GM20000 (cell line): Measurements from ENCODE around the gene PTK6.

Experiments
- DNase-seq: peaks from one replicate; pipeline ENCODE4 v3.0.0; 2012; ENCODE audit warnings: low spot score
- CTCF ChIP-seq: IDR thresholded peaks from 2 replicates; pipeline ENCODE4 v1.5.1; 2012; ENCODE audit warnings: mild to moderate bottlenecking, control low read depth; ENCODE audit errors: extremely low read depth, missing control alignments

PTK6 gene

DNA sequence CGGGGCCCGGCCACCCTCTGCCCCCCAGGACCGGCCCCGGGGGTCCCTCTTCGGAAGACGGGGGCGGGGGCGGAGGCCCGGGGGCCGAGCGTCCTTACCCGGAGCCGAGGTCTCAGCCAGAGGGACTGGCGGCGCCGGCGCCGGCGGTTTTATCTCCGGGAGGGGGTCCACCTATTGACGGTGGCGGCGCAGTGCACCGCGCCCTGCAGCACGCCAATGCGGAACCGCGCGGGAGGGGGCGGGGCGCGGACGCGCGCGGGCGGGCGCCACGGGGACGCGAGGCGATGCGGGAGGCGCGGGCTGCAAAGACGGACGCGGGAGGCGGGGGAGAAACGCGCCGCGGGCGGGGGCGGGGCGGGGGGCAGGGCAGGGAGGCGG lies 38.2 kb downstream of the PTK6 start, which contains the start of gene EEF1A2:
TSS of gene EEF1A2 (minus strand) at position 124 of the 378 bp plus-strand sequence. CDS start 1,320 bp downstream, outside the sequence.
- TF ChIP-seq CTCF, result peak; percentile 22
- DNase-seq, result peak; percentile 76

GRCh38 chr20:63497946-63498935 lies 38.9 kb downstream of the PTK6 start:
- DNase-seq, result no peak
- TF ChIP-seq CTCF, result no peak

GRCh38 chr20:63497138-63497945 lies 39.8 kb downstream of the PTK6 start:
- no peak for DNase-seq
- TF ChIP-seq CTCF, result no peak

DNA sequence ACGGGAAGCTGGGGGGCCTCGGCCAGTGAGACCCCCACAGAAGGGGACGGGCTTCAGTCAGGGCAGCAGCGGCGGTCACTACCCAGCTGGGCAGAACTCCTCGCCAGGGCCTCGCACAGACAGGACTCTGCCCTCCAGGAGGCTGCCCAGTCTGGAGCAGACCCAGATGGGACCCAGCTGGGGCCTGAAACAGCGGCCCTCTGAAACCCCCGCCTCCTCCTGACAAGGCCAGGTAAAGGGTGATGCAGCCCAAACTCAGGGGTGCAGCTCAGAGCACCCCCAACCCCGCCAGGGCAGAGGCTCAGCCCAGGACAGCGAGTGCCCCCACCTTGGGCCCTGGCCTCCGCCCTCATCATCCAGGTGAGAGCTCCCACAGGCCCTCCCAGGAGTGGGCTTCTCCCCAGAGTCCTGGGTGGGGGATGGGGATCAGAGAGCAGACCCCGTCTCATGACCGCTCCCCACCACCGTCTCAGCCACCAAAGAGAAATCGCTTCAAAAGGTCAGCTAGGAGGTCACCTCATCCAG lies 40.5 kb downstream of the PTK6 start:
- no peak for TF ChIP-seq CTCF

GRCh38 chr20:63495741-63496595 lies 41.2 kb downstream of the PTK6 start:
- DNase-seq, result peak; percentile 94
- TF ChIP-seq CTCF, result peak; percentile 97

More for the DNA sequence above, 40.5 kb downstream of the PTK6 start:
- DNase-seq, result no peak

- no peak for DNase-seq
- TF ChIP-seq CTCF, result no peak
These were observed 41.9 kb downstream of the PTK6 start for GRCh38 chr20:63495167-63495720.
